ENCODE measurements around the gene AATF. TPM values are rescaled to one million over a fixed set of nuclear protein-coding genes. Genes with fewer than 3 reads are reported as not detected.

Gene AATF
- total RNA-seq, 1 experiment from 2014 or later, result 45.1 TPM

- Histone ChIP-seq H3K9me3 (ENCODE audit: low read length) (no peaks in the 10 kb centered on the region), H3K9me2 (replicated peaks; ENCODE audit: insufficient read depth, low read length) (no peaks in the 10 kb centered on the region), H4K20me1 (ENCODE audit: insufficient read depth, low read depth, low read length) (no peaks in the 10 kb centered on the region), H3K4me3 (ENCODE audit: low read length) (no peak overlapping the region), H3K9ac (ENCODE audit: low read length) (no peak overlapping the region), H3K4me2 (ENCODE audit: low read depth, low read length, poor library complexity, severe bottlenecking) (peak overlapping the region; percentile 31), H3K27me3 (ENCODE audit: low read length) (no peaks in the 10 kb centered on the region), H3K36me3 (ENCODE audit: insufficient read depth, low read length) (peaks cover 12% of the 10 kb centered on the region; the same call in 1 of the 2 replicates), H3K4me1 (ENCODE audit: low read length) (peaks cover 52% of the 10 kb centered on the region), H3K79me2 (ENCODE audit: low read length) (peaks cover 98% of the 10 kb centered on the region), H2AFZ (ENCODE audit: low read length) (no peak overlapping the region), H3K27ac (ENCODE audit: low read length) (no peak overlapping the region)
- DNase-seq, result no peak
Observed at GRCh38 chr17:36977568-36977967, 28.8 kb downstream of the AATF start.

GRCh38 chr17:36978810-36979564 is 30.2 kb downstream of the AATF start:
- no peaks in the 10 kb centered on the region for H3K27me3 ChIP-seq (ENCODE audit: low read length)
- H3K4me1 ChIP-seq (ENCODE audit: low read length), result peaks cover 60% of the 10 kb centered on the region
- no peaks in the 10 kb centered on the region for H3K9me2 ChIP-seq (replicated peaks; ENCODE audit: insufficient read depth, low read length)
- H2AFZ ChIP-seq (ENCODE audit: low read length), result no peak overlapping the region
- H3K4me3 ChIP-seq (ENCODE audit: low read length), result no peak overlapping the region
- no peak overlapping the region; the same call in 1 of the 2 replicates for H3K9ac ChIP-seq (ENCODE audit: low read length)
- no peaks in the 10 kb centered on the region for H3K9me3 ChIP-seq (ENCODE audit: low read length)
- H4K20me1 ChIP-seq (ENCODE audit: insufficient read depth, low read depth, low read length), result no peaks in the 10 kb centered on the region
- H3K4me2 ChIP-seq (ENCODE audit: low read depth, low read length, poor library complexity, severe bottlenecking), result peak overlapping the region; percentile 31
- H3K27ac ChIP-seq (ENCODE audit: low read length), result peak overlapping the region; percentile 7; the same call in 1 of the 2 replicates
- DNase-seq, result peak; percentile 52
- H3K36me3 ChIP-seq (ENCODE audit: insufficient read depth, low read length), result peaks cover 17% of the 10 kb centered on the region
- H3K79me2 ChIP-seq (ENCODE audit: low read length), result peaks cover 99% of the 10 kb centered on the region

GRCh38 chr17:36979565-36979941 is 30.8 kb downstream of the AATF start:
- Histone ChIP-seq H4K20me1 (ENCODE audit: insufficient read depth, low read depth, low read length) (no peaks in the 10 kb centered on the region), H3K4me1 (ENCODE audit: low read length) (peaks cover 61% of the 10 kb centered on the region), H3K4me3 (ENCODE audit: low read length) (no peak overlapping the region), H3K9me2 (replicated peaks; ENCODE audit: insufficient read depth, low read length) (no peaks in the 10 kb centered on the region), H3K27me3 (ENCODE audit: low read length) (no peaks in the 10 kb centered on the region), H3K79me2 (ENCODE audit: low read length) (peaks cover 99% of the 10 kb centered on the region), H3K9me3 (ENCODE audit: low read length) (no peaks in the 10 kb centered on the region), H3K9ac (ENCODE audit: low read length) (no peak overlapping the region), H2AFZ (ENCODE audit: low read length) (no peak overlapping the region), H3K27ac (ENCODE audit: low read length) (no peak overlapping the region), H3K4me2 (ENCODE audit: low read depth, low read length, poor library complexity, severe bottlenecking) (peak overlapping the region; percentile 31), H3K36me3 (ENCODE audit: insufficient read depth, low read length) (peaks cover 21% of the 10 kb centered on the region)
- DNase-seq, result no peak

GRCh38 chr17:36980280-36980761 is 31.6 kb downstream of the AATF start:
- Histone ChIP-seq H4K20me1 (ENCODE audit: insufficient read depth, low read depth, low read length) (no peaks in the 10 kb centered on the region), H3K9me2 (replicated peaks; ENCODE audit: insufficient read depth, low read length) (no peaks in the 10 kb centered on the region), H3K27me3 (ENCODE audit: low read length) (no peaks in the 10 kb centered on the region), H3K36me3 (ENCODE audit: insufficient read depth, low read length) (peaks cover 21% of the 10 kb centered on the region), H3K4me2 (ENCODE audit: low read depth, low read length, poor library complexity, severe bottlenecking) (no peak overlapping the region), H3K4me3 (ENCODE audit: low read length) (no peak overlapping the region), H3K9me3 (ENCODE audit: low read length) (no peaks in the 10 kb centered on the region), H3K9ac (ENCODE audit: low read length) (no peak overlapping the region), H3K4me1 (ENCODE audit: low read length) (peaks cover 61% of the 10 kb centered on the region), H3K79me2 (ENCODE audit: low read length) (peaks cover 97% of the 10 kb centered on the region), H2AFZ (ENCODE audit: low read length) (no peak overlapping the region), H3K27ac (ENCODE audit: low read length) (no peak overlapping the region)
- no peak for DNase-seq

GRCh38 chr17:36983618-36984017 is 34.9 kb downstream of the AATF start:
- Histone ChIP-seq H3K9me3 (ENCODE audit: low read length) (no peaks in the 10 kb centered on the region), H2AFZ (ENCODE audit: low read length) (no peak overlapping the region), H3K9ac (ENCODE audit: low read length) (no peak overlapping the region), H3K79me2 (ENCODE audit: low read length) (peaks cover 85% of the 10 kb centered on the region), H3K27ac (ENCODE audit: low read length) (peak overlapping the region; percentile 38; the same call in 1 of the 2 replicates), H3K4me1 (ENCODE audit: low read length) (peaks cover 55% of the 10 kb centered on the region), H3K9me2 (replicated peaks; ENCODE audit: insufficient read depth, low read length) (no peaks in the 10 kb centered on the region), H4K20me1 (ENCODE audit: insufficient read depth, low read depth, low read length) (peaks cover 3% of the 10 kb centered on the region; the same call in 1 of the 2 replicates), H3K27me3 (ENCODE audit: low read length) (no peaks in the 10 kb centered on the region), H3K36me3 (ENCODE audit: insufficient read depth, low read length) (peaks cover 36% of the 10 kb centered on the region), H3K4me2 (ENCODE audit: low read depth, low read length, poor library complexity, severe bottlenecking) (no peak overlapping the region), H3K4me3 (ENCODE audit: low read length) (no peak overlapping the region)
- DNase-seq, result peak; percentile 55

- Histone ChIP-seq H3K9me3 (ENCODE audit: low read length) (no peaks in the 10 kb centered on the region), H3K79me2 (ENCODE audit: low read length) (peaks cover 71% of the 10 kb centered on the region), H3K4me1 (ENCODE audit: low read length) (peaks cover 18% of the 10 kb centered on the region), H3K9ac (ENCODE audit: low read length) (no peak overlapping the region), H3K4me3 (ENCODE audit: low read length) (no peak overlapping the region), H3K9me2 (replicated peaks; ENCODE audit: insufficient read depth, low read length) (no peaks in the 10 kb centered on the region), H3K27ac (ENCODE audit: low read length) (no peak overlapping the region), H3K4me2 (ENCODE audit: low read depth, low read length, poor library complexity, severe bottlenecking) (no peak overlapping the region), H2AFZ (ENCODE audit: low read length) (no peak overlapping the region), H3K27me3 (ENCODE audit: low read length) (no peaks in the 10 kb centered on the region), H3K36me3 (ENCODE audit: insufficient read depth, low read length) (peaks cover 72% of the 10 kb centered on the region), H4K20me1 (ENCODE audit: insufficient read depth, low read depth, low read length) (peaks cover 3% of the 10 kb centered on the region; the same call in 1 of the 2 replicates)
- no peak for DNase-seq
Observed at GRCh38 chr17:36989173-36989572, 40.4 kb downstream of the AATF start.

- peaks cover 4% of the 10 kb centered on the region for H3K4me1 ChIP-seq (ENCODE audit: low read length)
- H2AFZ ChIP-seq (ENCODE audit: low read length), result no peak overlapping the region
- H3K4me3 ChIP-seq (ENCODE audit: low read length), result no peak overlapping the region
- H3K9me2 ChIP-seq (replicated peaks; ENCODE audit: insufficient read depth, low read length), result no peaks in the 10 kb centered on the region
- no peak overlapping the region for H3K4me2 ChIP-seq (ENCODE audit: low read depth, low read length, poor library complexity, severe bottlenecking)
- H3K9ac ChIP-seq (ENCODE audit: low read length), result no peak overlapping the region
- H3K79me2 ChIP-seq (ENCODE audit: low read length), result peaks cover 67% of the 10 kb centered on the region
- H3K27ac ChIP-seq (ENCODE audit: low read length), result no peak overlapping the region
- H3K27me3 ChIP-seq (ENCODE audit: low read length), result no peaks in the 10 kb centered on the region
- H3K36me3 ChIP-seq (ENCODE audit: insufficient read depth, low read length), result peaks cover 94% of the 10 kb centered on the region
- no peak for DNase-seq
- no peaks in the 10 kb centered on the region for H4K20me1 ChIP-seq (ENCODE audit: insufficient read depth, low read depth, low read length)
- peaks cover 6% of the 10 kb centered on the region; the same call in 1 of the 2 replicates for H3K9me3 ChIP-seq (ENCODE audit: low read length)
Observed at GRCh38 chr17:36992701-36993100, 43.9 kb downstream of the AATF start.

- Histone ChIP-seq H3K9me2 (replicated peaks; ENCODE audit: insufficient read depth, low read length) (no peaks in the 10 kb centered on the region), H4K20me1 (ENCODE audit: insufficient read depth, low read depth, low read length) (no peaks in the 10 kb centered on the region), H3K9me3 (ENCODE audit: low read length) (peaks cover 6% of the 10 kb centered on the region; the same call in 1 of the 2 replicates), H3K4me2 (ENCODE audit: low read depth, low read length, poor library complexity, severe bottlenecking) (no peak overlapping the region), H3K4me1 (ENCODE audit: low read length) (no peaks in the 10 kb centered on the region), H3K4me3 (ENCODE audit: low read length) (no peak overlapping the region), H2AFZ (ENCODE audit: low read length) (no peak overlapping the region), H3K36me3 (ENCODE audit: insufficient read depth, low read length) (peaks cover 97% of the 10 kb centered on the region), H3K27me3 (ENCODE audit: low read length) (no peaks in the 10 kb centered on the region), H3K9ac (ENCODE audit: low read length) (no peak overlapping the region), H3K27ac (ENCODE audit: low read length) (no peak overlapping the region), H3K79me2 (ENCODE audit: low read length) (peaks cover 69% of the 10 kb centered on the region)
- no peak for DNase-seq
Observed at GRCh38 chr17:36993227-36993626, 44.5 kb downstream of the AATF start.

Measured in Karpas-422 (cell line).